PC-3 (cell line): ENCODE measurements around the gene ZNF423. TPM values are rescaled to one million over a fixed set of nuclear protein-coding genes. Genes with fewer than 3 reads are reported as not detected.
"Not testable (repeated sequence)": the region's sequence is repeated elsewhere in the genome, so short reads cannot be mapped to it uniquely, and the experiment has no call there.

Experiments
- ATAC-seq: fragments of 200-7000 bp; cut with Tn5 transposase; 2 replicates; pipeline ENCODE4 v1.9.1; 2020; ENCODE audit warnings: mild to moderate bottlenecking, moderate library complexity
- BruUV-seq: library from RNA; stranded (reverse); fragments of 400-500 nt; replicated peaks from 2 replicates; lab custom pipeline; 2021; lab: Mats Ljungman, UMichigan
- CTCF ChIA-PET: fragments of 300-600 bp; sonication (Branson Sonifier 250); formaldehyde crosslinking; loops from one replicate; lab custom pipeline; 2022; ENCODE audit warnings: antibody characterized with exemption; lab: Charles Lee
- POLR2A ChIA-PET: fragments of 300-600 bp; sonication (Branson Sonifier 250); formaldehyde crosslinking; loops from one replicate; lab custom pipeline; 2022; ENCODE audit warnings: antibody characterized with exemption; ENCODE audit not compliant: unreplicated experiment; lab: Charles Lee
- DNase-seq: peaks from one replicate; pipeline ENCODE4 v3.0.0-alpha.2; 2015
- H2AFZ ChIP-seq: fragments of 300-600 bp; sonication (generic); 2 replicates; pipeline ENCODE4 v1.6.0; 2016; ENCODE audit warnings: antibody characterized with exemption, low read length
- H3F3A ChIP-seq: fragments of 300-600 bp; sonication (generic); one replicate; pipeline ENCODE4 v1.6.0; 2017; ENCODE audit warnings: antibody characterized with exemption, low read length, control low read depth, mild to moderate bottlenecking; ENCODE audit not compliant: unreplicated experiment
- H3K27ac ChIP-seq: fragments of 300-600 bp; sonication (generic); 2 replicates; pipeline ENCODE4 v1.5.1; 2016; ENCODE audit warnings: mild to moderate bottlenecking, low read length
- H3K27me3 ChIP-seq: fragments of 300-600 bp; sonication (generic); 2 replicates; pipeline ENCODE4 v1.6.1; 2016; ENCODE audit warnings: low read length, mixed read lengths
- H3K36me3 ChIP-seq: fragments of 300-600 bp; sonication (generic); 2 replicates; pipeline ENCODE4 v1.6.1; 2016; ENCODE audit warnings: low read depth, mixed run types, low read length, mixed read lengths
- H3K4me1 ChIP-seq: fragments of 300-600 bp; sonication (generic); 2 replicates; pipeline ENCODE4 v1.5.1; 2016; ENCODE audit warnings: low read length; ENCODE audit not compliant: insufficient read depth
- H3K4me2 ChIP-seq: fragments of 300-600 bp; sonication (generic); 2 replicates; pipeline ENCODE4 v1.6.0; 2016; ENCODE audit warnings: low read length
- H3K4me3 ChIP-seq: fragments of 300-600 bp; sonication (generic); 2 replicates; pipeline ENCODE4 v1.5.1; 2016; ENCODE audit warnings: mild to moderate bottlenecking, low read length, mixed read lengths
- H3K79me2 ChIP-seq: fragments of 300-600 bp; sonication (generic); 2 replicates; pipeline ENCODE4 v1.6.1; 2017; ENCODE audit warnings: low read length, mixed read lengths
- H3K9ac ChIP-seq: fragments of 300-600 bp; sonication (generic); 2 replicates; pipeline ENCODE4 v1.6.0; 2016; ENCODE audit warnings: mild to moderate bottlenecking, low read length
- H3K9me2 ChIP-seq: fragments of 300-600 bp; sonication (generic); replicated peaks from 2 replicates; pipeline ENCODE4 v1.6.1; 2016; ENCODE audit warnings: mixed run types, low read length, mixed read lengths
- H3K9me3 ChIP-seq: fragments of 300-600 bp; sonication (generic); 2 replicates; pipeline ENCODE4 v1.6.1; 2016; ENCODE audit warnings: low read length, mixed read lengths
- H4K20me1 ChIP-seq: fragments of 300-600 bp; sonication (generic); 2 replicates; pipeline ENCODE4 v1.6.1; 2016; ENCODE audit warnings: low read length, mixed read lengths
- EZH2 ChIP-seq: fragments of 300-600 bp; sonication (generic); IDR thresholded peaks from one replicate; pipeline ENCODE4 v1.6.1; 2017; ENCODE audit warnings: antibody characterized with exemption, mild to moderate bottlenecking, low read length; ENCODE audit not compliant: unreplicated experiment
- EZH2phosphoT487 ChIP-seq: fragments of 300-600 bp; sonication (generic); IDR thresholded peaks from 2 replicates; pipeline ENCODE4 v1.6.1; 2018; ENCODE audit warnings: mild to moderate bottlenecking, antibody characterized with exemption, low read length, borderline replicate concordance
- intact Hi-C: fragments of 100-400 bp; cut with micrococcal nuclease; formaldehyde crosslinking; loops from 2 replicates; pipeline ENCODE4 v1.9.0; 2023
- total RNA-seq: library from RNA; depleted of rRNA; stranded (reverse); fragments of >200 nt; gene quantifications from 2 replicates; pipeline ENCODE4 v1.2.3, GENCODE V29; 2014
- TF ChIP-seq, protein P1 (sequence below): fragments of 300-600 bp; sonication (generic); conservative IDR thresholded peaks from 2 replicates; pipeline ENCODE4 v1.5.1; 2017; ENCODE audit warnings: antibody characterized with exemption, low read depth, mild to moderate bottlenecking, low read length

ZNF423 gene
- total RNA-seq, 1 experiment from 2014 or later = not detected

DNA sequence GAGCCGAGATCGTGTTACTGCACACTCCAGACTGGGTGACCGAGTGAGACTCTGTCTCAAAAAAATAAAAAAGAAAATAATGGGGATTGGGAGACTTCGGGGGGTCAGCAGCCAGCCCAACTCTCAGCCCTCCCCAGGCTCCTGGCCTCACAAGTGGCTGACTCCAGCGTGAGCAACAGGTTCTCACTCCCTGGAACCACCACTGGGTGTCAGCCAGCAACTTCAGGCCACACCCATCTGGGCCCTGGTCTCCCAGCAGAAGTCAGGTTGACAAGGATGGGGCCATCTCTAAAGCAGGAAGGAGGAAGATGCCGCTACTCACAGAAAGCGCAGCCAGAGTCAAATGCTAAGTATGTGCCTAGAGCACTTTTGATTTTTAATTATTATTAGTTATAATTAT is 342.9 kb downstream of the ZNF423 start:
- POLR2A ChIA-PET = no interaction called here
- ATAC-seq (no peak), DNase-seq (no peak)

DNA sequence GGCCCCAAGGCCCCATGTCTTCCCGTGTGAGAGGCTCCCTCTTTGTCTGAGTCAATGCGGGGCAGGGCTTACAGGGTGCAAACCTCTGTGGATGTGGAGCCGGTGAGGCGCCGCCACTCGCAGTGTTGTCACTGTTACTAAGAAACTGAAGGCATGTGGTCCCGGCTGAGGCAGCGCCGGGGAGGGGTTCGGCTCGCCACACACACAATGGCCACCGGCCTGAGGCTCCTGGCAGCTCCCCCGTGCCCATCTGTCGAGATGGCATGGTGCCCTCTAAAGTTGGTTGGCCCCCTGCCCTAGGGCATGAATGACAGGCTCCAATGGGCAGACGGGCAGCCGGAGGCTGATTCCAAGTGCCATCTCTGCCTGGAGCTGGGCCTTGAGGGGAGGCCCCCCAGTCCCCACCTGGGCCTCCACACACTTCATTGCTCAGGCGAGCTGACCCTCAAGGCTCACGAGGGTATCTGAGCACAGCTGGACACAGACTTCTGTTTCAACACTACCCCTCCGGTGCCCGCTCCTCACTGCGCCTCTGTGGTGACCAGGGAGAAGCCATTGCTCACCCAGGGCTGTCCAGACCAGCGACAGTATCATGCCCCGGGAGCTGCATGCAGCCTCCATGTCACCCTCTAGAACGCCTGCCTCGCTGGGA is 345.1 kb downstream of the ZNF423 start:
- intact Hi-C loops = no loop called here
- H3K9me2 ChIP-seq = no peaks in the 10 kb centered on the region
- H3K4me1 ChIP-seq = no peaks in the 10 kb centered on the region
- no peak for ATAC-seq
- H2AFZ ChIP-seq = no peak overlapping the region
- no peak overlapping the region for H3K9ac ChIP-seq
- H3K36me3 ChIP-seq = no peaks in the 10 kb centered on the region
- no peak overlapping the region for H3K27ac ChIP-seq
- BruUV-seq = no TSS peak
- no peak overlapping the region for H3K4me2 ChIP-seq
- POLR2A ChIA-PET = no interaction called here
- H4K20me1 ChIP-seq = no peaks in the 10 kb centered on the region
- no peaks in the 10 kb centered on the region for H3K9me3 ChIP-seq
- CTCF ChIA-PET = no interaction called here
- TF ChIP-seq, protein P1, sequence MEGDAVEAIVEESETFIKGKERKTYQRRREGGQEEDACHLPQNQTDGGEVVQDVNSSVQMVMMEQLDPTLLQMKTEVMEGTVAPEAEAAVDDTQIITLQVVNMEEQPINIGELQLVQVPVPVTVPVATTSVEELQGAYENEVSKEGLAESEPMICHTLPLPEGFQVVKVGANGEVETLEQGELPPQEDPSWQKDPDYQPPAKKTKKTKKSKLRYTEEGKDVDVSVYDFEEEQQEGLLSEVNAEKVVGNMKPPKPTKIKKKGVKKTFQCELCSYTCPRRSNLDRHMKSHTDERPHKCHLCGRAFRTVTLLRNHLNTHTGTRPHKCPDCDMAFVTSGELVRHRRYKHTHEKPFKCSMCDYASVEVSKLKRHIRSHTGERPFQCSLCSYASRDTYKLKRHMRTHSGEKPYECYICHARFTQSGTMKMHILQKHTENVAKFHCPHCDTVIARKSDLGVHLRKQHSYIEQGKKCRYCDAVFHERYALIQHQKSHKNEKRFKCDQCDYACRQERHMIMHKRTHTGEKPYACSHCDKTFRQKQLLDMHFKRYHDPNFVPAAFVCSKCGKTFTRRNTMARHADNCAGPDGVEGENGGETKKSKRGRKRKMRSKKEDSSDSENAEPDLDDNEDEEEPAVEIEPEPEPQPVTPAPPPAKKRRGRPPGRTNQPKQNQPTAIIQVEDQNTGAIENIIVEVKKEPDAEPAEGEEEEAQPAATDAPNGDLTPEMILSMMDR = no peak
- TF ChIP-seq EZH2phosphoT487 (no peak), EZH2 (no peak)
- no peaks in the 10 kb centered on the region for H3K79me2 ChIP-seq
- no peaks in the 10 kb centered on the region for H3K27me3 ChIP-seq
- no peak for DNase-seq
- H3K4me3 ChIP-seq = no peak overlapping the region
- no peaks in the 10 kb centered on the region for H3F3A ChIP-seq

More for the DNA sequence above, 342.9 kb downstream of the ZNF423 start:
- no peak overlapping the region for H3K9ac ChIP-seq
- no peaks in the 10 kb centered on the region for H3F3A ChIP-seq
- no peaks in the 10 kb centered on the region; the same call in 1 of the 2 replicates for H3K27me3 ChIP-seq
- H3K36me3 ChIP-seq = no peaks in the 10 kb centered on the region
- no peaks in the 10 kb centered on the region for H3K9me3 ChIP-seq
- H3K4me1 ChIP-seq = no peaks in the 10 kb centered on the region
- no TSS peak for BruUV-seq
- CTCF ChIA-PET = no interaction called here
- no peaks in the 10 kb centered on the region for H4K20me1 ChIP-seq
- H3K9me2 ChIP-seq = no peaks in the 10 kb centered on the region
- H3K79me2 ChIP-seq = no peaks in the 10 kb centered on the region
- no peak overlapping the region for H3K27ac ChIP-seq
- H2AFZ ChIP-seq = no peak overlapping the region
- H3K4me2 ChIP-seq = no peak overlapping the region
- H3K4me3 ChIP-seq = no peak overlapping the region
- intact Hi-C loops = no loop called here
- TF ChIP-seq EZH2phosphoT487 (no peak), EZH2 (no peak)
- TF ChIP-seq, protein P1 = no peak

DNA sequence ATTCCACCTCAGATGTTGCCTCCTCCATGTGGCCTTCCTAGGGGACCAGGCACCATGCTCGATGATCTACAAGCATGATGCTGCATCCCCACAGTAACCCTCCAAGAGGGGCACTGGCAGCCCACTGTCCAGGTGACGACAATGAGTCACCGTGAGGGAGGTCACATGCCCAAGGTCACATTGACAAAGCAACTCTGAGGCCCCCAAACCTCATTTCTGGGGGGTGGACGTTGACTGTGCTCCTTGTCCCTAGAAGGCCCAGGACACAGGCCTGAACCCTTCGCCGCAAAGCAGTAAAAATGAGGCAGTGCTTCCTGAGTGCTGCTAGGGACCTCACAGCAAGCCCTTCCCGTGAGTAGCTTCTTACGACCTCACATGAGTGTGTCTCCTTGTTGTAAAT is 345.8 kb downstream of the ZNF423 start:
- Histone ChIP-seq H3K4me2 (no peak overlapping the region), H3K4me3 (no peak overlapping the region), H3K9me2 (no peaks in the 10 kb centered on the region), H3K27me3 (no peaks in the 10 kb centered on the region), H3K79me2 (no peaks in the 10 kb centered on the region), H2AFZ (no peak overlapping the region), H3F3A (no peaks in the 10 kb centered on the region), H3K4me1 (no peaks in the 10 kb centered on the region), H3K27ac (no peak overlapping the region), H4K20me1 (no peaks in the 10 kb centered on the region), H3K36me3 (no peaks in the 10 kb centered on the region), H3K9me3 (no peaks in the 10 kb centered on the region), H3K9ac (no peak overlapping the region)
- DNase-seq (no peak), ATAC-seq (no peak)
- TF ChIP-seq EZH2phosphoT487 = no peak
- TF ChIP-seq EZH2 = no peak
- TF ChIP-seq, protein P1 = no peak
- ChIA-PET CTCF (no interaction called here), POLR2A (no interaction called here)
- BruUV-seq = no TSS peak
- intact Hi-C loops = no loop called here

DNA sequence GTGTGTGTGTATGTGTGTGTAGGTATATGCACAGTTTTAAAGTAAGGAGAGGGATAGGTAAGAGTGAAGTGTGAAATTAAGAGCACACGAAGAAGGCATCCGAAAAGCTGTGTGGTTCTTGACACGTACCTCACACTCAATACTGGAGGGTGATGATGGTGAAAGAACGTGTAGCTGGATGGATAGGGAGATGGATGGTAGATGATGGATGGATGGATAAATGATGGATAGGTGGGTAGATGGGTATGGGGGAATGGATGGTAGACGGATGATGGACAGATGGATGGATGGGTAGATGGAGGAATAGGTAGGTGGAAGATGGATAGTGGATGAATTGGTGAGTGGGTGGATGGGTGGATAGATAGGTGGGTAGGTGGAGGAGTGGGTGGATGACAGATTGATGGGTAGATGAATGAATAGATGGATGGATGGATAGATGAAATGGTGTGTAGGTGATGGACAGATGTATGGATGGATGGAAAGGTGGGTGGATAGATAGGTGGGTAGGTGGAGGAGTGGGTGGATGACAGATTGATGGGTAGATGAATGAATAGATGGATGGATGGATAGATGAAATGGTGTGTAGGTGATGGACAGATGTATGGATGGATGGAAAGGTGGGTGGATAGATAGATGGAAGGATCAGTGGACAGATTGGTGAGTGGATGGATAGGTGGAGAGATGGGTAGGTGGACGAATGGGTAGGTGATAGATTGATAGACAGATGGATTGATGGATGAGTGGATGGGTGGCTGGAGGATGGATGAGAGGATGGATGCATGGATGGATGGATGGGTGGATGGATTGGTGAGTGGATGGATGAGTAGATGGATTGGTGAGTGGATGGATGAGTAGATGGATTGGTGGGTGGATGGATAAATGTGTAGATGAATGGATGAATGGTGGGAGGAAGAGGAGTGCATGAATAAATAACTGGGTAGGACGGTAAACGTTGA is 349.6 kb downstream of the ZNF423 start:
- H3K27ac ChIP-seq, CTCF ChIA-PET, H3K9me3 ChIP-seq, intact Hi-C loops, DNase-seq, POLR2A ChIA-PET, H3K4me2 ChIP-seq, H3K27me3 ChIP-seq, H3K4me3 ChIP-seq, H3K9ac ChIP-seq, H3K9me2 ChIP-seq, H3K36me3 ChIP-seq, H4K20me1 ChIP-seq, H3K79me2 ChIP-seq, H3F3A ChIP-seq, ATAC-seq, H3K4me1 ChIP-seq, BruUV-seq, H2AFZ ChIP-seq: not testable (repeated sequence)
